Gastrocnemius medialis (tissue), 4 donors: ENCODE data around the gene TOR3A. TPM values are rescaled to one million over a fixed set of nuclear protein-coding genes. Genes with fewer than 3 reads are reported as not detected.
"Not testable (repeated sequence)": the region's sequence is repeated elsewhere in the genome, so short reads cannot be mapped to it uniquely, and the experiment has no call there.

ENCODE experiments used
- ATAC-seq, 2 donors: fragments of 150-250 bp; one replicate each; pipeline ENCODE4 v1.9.1; 2016
- DNase-seq, 2 donors: peaks; one replicate each; pipeline ENCODE4 v3.0.0-alpha.2; 2019
- H3K27ac ChIP-seq, 4 donors: fragments of 200-600 bp; sonication (generic); 1 replicate in 1 of 4; 2 replicates in 3 of 4; pipeline ENCODE4 v1.5.1; 2016 to 2018; ENCODE audit warnings: mild to moderate bottlenecking in 2 of 4, moderate library complexity in 1 of 4
- H3K27me3 ChIP-seq, 3 donors: fragments of 200-600 bp; sonication (generic) in 2 of 3; 1 replicate in 1 of 3; 2 replicates in 2 of 3; pipeline versions ENCODE4 v1.5.1 to v1.6.0; 2016 to 2019; ENCODE audit warnings: mild to moderate bottlenecking in 1 of 3, moderate library complexity in 1 of 3
- H3K36me3 ChIP-seq, 2 donors: fragments of 200-600 bp; sonication (generic) in 1 of 2; one replicate each; pipeline ENCODE4 v1.5.1; 2017 to 2018
- H3K4me1 ChIP-seq, 2 donors: fragments of 200-600 bp; sonication (generic) in 1 of 2; one replicate each; pipeline ENCODE4 v1.5.1; 2016 to 2017; ENCODE audit warnings: mild to moderate bottlenecking in 2 of 2
- H3K4me3 ChIP-seq, 4 donors: fragments of 200-600 bp; sonication (generic) in 3 of 4; 1 replicate in 1 of 4; 2 replicates in 3 of 4; pipeline ENCODE4 v1.5.1; 2016 to 2019; ENCODE audit warnings: mild to moderate bottlenecking in 2 of 4
- H3K9me3 ChIP-seq, 3 donors: fragments of 200-600 bp; sonication (generic) in 2 of 3; 1 replicate in 1 of 3; 2 replicates in 2 of 3; pipeline ENCODE4 v1.5.1; 2016 to 2019
- POLR2A ChIP-seq, 2 donors: fragments of 450-650 bp; IDR thresholded peaks; one replicate each; pipeline ENCODE4 v1.6.1; 2017; ENCODE audit warnings: antibody characterized with exemption in 2 of 2, mild to moderate bottlenecking in 2 of 2, moderate library complexity in 2 of 2
- in situ Hi-C, 4 donors: fragments of 200-750 bp; cut with MboI; loops; one replicate each; pipeline versions ENCODE4 v1.15.0 to v1.8.0; 2017; ENCODE audit warnings: low sequenced_read_pairs in 4 of 4
- intact Hi-C: fragments of 100-400 bp; cut with DNase I; formaldehyde crosslinking; loops from one replicate; pipeline ENCODE4 v1.15.1; 2023; ENCODE audit warnings: low total_unique reads
- total RNA-seq, 4 donors: library from RNA; depleted of rRNA; stranded (reverse); fragments of >200 nt; gene quantifications; one replicate each; pipeline versions ENCODE4 v1.1.0 to v1.2.3, GENCODE V29; 2016
- TF ChIP-seq, protein P1 (sequence below), 5 experiments: fragments of 450-650 bp in 3 of 5; fragments of 200-600 bp in 2 of 5; sonication (generic) in 2 of 5; IDR thresholded peaks in 4 of 5; conservative IDR thresholded peaks in 1 of 5; 1 replicate in 4 of 5; 2 replicates in 1 of 5; pipeline ENCODE4 v1.5.1; 2016 to 2019; ENCODE audit warnings: antibody characterized with exemption in 5 of 5, mild to moderate bottlenecking in 3 of 5, moderate library complexity in 3 of 5

The TOR3A gene
- total RNA-seq, 4 donors from 2014 or later = 19.2 to 78.6 (median 29.0) TPM

DNA sequence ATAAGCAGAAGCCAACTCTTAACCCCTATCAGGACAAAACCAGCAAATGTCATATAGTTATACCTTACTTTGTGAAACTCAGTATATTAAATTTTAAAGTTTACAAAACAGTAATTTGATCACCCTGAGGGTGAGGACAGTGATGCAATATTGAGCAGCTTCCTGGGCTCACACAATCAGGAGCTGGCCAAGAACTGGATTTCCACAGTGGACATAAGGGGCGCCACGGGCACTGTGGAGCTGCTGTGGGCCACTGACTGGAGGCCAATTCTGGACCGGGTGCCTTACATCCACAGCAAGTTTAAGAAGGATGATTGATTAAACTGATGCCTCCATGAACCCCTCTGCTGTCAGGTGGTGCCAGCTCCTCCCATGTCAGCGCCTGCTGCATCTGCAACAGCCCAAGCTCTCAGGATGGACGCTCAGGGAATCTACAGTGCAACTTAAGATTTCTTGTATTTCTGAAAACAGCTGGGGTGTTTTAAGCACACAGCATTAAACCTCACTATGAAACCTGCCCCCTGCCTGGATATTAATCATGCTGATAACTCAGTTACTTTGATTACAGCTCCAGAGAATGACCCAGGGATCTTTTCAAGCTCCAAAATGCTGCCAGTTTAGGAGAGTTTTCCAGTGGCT lies 55.9 kb downstream of the TOR3A start:
- H3K4me3 ChIP-seq = no peak overlapping the region
- no peaks in the 10 kb centered on the region for H3K36me3 ChIP-seq
- in situ Hi-C loops (no loop called here), intact Hi-C loops (no loop called here)
- DNase-seq (peak in 1 of 2 donors; percentile 68), ATAC-seq (peak; percentile 78 to 98)
- peaks cover under 1 to 6% of the 10 kb centered on the region in 2 donors for H3K4me1 ChIP-seq
- peak overlapping the region in 1 of 4 donors; percentile 15 for H3K27ac ChIP-seq
- TF ChIP-seq, protein P1, sequence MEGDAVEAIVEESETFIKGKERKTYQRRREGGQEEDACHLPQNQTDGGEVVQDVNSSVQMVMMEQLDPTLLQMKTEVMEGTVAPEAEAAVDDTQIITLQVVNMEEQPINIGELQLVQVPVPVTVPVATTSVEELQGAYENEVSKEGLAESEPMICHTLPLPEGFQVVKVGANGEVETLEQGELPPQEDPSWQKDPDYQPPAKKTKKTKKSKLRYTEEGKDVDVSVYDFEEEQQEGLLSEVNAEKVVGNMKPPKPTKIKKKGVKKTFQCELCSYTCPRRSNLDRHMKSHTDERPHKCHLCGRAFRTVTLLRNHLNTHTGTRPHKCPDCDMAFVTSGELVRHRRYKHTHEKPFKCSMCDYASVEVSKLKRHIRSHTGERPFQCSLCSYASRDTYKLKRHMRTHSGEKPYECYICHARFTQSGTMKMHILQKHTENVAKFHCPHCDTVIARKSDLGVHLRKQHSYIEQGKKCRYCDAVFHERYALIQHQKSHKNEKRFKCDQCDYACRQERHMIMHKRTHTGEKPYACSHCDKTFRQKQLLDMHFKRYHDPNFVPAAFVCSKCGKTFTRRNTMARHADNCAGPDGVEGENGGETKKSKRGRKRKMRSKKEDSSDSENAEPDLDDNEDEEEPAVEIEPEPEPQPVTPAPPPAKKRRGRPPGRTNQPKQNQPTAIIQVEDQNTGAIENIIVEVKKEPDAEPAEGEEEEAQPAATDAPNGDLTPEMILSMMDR (IDR thresholded peaks at IDR 0.05 in 4 of 5, conservative IDR thresholded peaks at IDR 0.05 in 1 of 5) = no peak
- no peak for TF ChIP-seq POLR2A (IDR thresholded peaks at IDR 0.05)
- H3K9me3 ChIP-seq = no peaks in the 10 kb centered on the region
- H3K27me3 ChIP-seq = no peaks in the 10 kb centered on the region

DNA sequence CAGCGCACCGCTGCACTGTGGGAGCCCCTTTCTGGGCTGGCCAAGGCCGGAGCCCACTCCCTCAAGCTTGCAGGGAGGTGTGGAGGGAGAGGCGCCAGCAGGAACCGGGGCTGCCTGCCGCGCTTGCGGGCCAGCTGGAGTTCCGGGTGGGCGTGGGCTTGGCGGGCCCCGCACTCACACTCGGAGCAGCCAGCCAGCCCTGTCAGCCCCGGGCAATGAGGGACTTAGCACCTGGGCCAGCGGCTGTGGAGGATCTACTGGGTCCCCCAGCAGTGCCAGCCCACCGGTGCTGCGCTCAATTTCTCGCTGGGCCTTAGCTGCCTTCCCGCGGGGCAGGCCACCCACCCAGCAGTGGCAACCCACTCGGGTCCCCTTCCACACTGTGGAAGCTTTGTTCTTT lies 56.9 kb downstream of the TOR3A start:
- DNase-seq, H3K36me3 ChIP-seq, ATAC-seq, H3K4me1 ChIP-seq, intact Hi-C loops, H3K9me3 ChIP-seq, H3K27ac ChIP-seq, H3K4me3 ChIP-seq, in situ Hi-C loops, H3K27me3 ChIP-seq: not testable (repeated sequence)

DNA sequence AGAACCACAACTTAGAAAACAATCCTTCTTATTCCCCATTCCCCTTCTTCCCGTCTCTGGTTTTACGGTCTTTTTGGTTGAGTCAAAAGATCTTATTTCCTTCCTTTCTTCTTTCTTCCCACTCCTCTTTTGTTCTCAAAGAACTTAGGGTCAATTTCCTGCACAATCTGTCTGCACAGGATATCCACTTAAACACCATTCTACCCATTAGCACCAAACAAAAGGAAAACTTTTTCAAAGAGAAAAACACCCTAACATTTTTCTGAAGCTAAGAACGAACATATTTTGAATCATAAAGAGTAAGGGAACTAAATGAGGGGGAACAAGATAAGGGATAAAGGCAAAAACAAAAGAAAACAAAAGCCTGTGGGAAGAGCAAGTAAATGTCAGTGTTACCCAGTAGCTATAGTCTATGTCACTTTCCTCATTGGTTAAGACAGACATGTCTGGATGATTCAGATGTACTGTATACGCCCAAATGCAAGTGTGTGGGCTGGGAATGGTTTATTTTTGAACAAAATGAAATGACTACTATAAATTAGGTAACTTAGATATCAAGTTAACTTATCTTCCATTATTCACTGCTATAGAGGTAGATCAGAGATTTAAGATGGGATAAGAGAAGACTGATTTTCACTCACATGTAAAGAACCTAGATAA lies 59.9 kb downstream of the TOR3A start:
- no peaks in the 10 kb centered on the region for H3K36me3 ChIP-seq
- no peak for DNase-seq
- peaks cover 2 to 9% of the 10 kb centered on the region in 2 donors for H3K4me1 ChIP-seq
- H3K27me3 ChIP-seq = no peaks in the 10 kb centered on the region
- in situ Hi-C loops (no loop called here), intact Hi-C loops (loop anchor here (5.0 kb wide), 1 partner anchor 51 kb away; no protein-coding TSS in a partner anchor)
- no peaks in the 10 kb centered on the region for H3K9me3 ChIP-seq
- TF ChIP-seq POLR2A (IDR thresholded peaks at IDR 0.05) = no peak
- TF ChIP-seq, protein P1 (IDR thresholded peaks at IDR 0.05 in 4 of 5, conservative IDR thresholded peaks at IDR 0.05 in 1 of 5) = no peak
- H3K4me3 ChIP-seq = peak overlapping the region in 2 of 4 donors; percentile 21 to 26
- no peak for ATAC-seq
- H3K27ac ChIP-seq = peak overlapping the region in 3 of 4 donors; percentile 2 to 56 (median 44)

DNA sequence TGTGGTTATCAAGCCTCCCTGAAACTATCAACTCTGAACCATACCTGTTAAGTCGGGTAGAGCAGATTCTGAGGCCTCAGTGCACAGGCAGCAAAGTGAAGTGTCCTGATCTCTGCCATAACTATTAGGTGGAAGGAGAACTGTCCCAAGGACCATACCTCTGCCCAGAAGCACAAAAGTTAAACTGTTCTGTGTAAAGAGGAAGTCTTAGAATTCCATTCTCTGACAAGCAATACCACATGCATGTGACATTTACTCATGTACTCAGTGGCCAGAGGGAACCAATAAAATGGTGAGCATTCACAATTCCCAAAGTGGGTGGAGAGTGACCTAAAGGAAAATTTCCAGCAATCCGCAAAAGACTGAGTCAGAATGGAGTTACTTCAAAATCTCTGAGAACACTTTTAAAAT lies 61.0 kb downstream of the TOR3A start:
- Histone ChIP-seq H3K9me3 (no peaks in the 10 kb centered on the region), H3K4me1 (peaks cover 2 to 6% of the 10 kb centered on the region in 2 donors), H3K27me3 (no peaks in the 10 kb centered on the region), H3K27ac (peak overlapping the region; percentile 38 to 58 (median 50)), H3K36me3 (no peaks in the 10 kb centered on the region), H3K4me3 (peak overlapping the region in 2 of 4 donors; percentile 21 to 26)
- DNase-seq = no peak
- peak; percentile 77 to 83 for ATAC-seq
- TF ChIP-seq, protein P1 (IDR thresholded peaks at IDR 0.05 in 4 of 5, conservative IDR thresholded peaks at IDR 0.05 in 1 of 5) = no peak
- peak; percentile 53 to 63 for TF ChIP-seq POLR2A (IDR thresholded peaks at IDR 0.05)
- in situ Hi-C loops = no loop called here
- intact Hi-C loops = loop anchor here (5.0 kb wide), 1 partner anchor 49 kb away; no protein-coding TSS in a partner anchor

DNA sequence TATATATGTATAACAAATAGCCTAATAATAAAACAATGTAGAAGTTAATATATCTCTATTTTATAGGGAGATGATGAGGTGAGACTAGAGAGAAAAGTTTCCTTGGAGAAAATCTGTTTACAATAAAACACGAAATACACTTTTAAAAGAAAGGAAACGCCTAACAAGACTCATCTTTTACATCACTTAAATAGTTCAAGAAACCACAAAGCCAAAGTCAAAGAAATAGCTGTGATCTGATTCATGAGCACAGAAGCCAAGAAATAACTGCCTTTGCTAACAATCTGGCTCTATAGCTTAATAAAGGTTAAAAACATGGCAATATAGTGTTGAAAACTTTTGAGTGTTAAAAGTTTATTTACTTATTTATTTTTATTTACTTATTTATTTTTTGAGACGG lies 61.5 kb downstream of the TOR3A start:
- no peak for DNase-seq
- Histone ChIP-seq H3K4me3 (no peak overlapping the region), H3K36me3 (no peaks in the 10 kb centered on the region), H3K27ac (peak overlapping the region; percentile 6 to 58 (median 31)), H3K9me3 (no peaks in the 10 kb centered on the region), H3K27me3 (no peaks in the 10 kb centered on the region), H3K4me1 (peaks cover 2 to 6% of the 10 kb centered on the region in 2 donors)
- intact Hi-C loops (loop anchor here (5.0 kb wide), 1 partner anchor 49 kb away; no protein-coding TSS in a partner anchor), in situ Hi-C loops (no loop called here)
- no peak for TF ChIP-seq POLR2A (IDR thresholded peaks at IDR 0.05)
- TF ChIP-seq, protein P1 (IDR thresholded peaks at IDR 0.05 in 4 of 5, conservative IDR thresholded peaks at IDR 0.05 in 1 of 5) = no peak
- ATAC-seq = peak; percentile 61 to 75
